Airway epithelial cell (primary cell): ENCODE measurements around the gene DHRS7. TPM values are rescaled to one million over a fixed set of nuclear protein-coding genes. Genes with fewer than 3 reads are reported as not detected.

Experiments
- total RNA-seq: library from RNA; depleted of rRNA; stranded (reverse); fragments of >200 nt; gene quantifications from 2 replicates; pipeline ENCODE4 v1.2.3, GENCODE V29; 2015

Gene DHRS7
- 74.3 and 76.9 TPM in 2 replicates for total RNA-seq

DNA sequence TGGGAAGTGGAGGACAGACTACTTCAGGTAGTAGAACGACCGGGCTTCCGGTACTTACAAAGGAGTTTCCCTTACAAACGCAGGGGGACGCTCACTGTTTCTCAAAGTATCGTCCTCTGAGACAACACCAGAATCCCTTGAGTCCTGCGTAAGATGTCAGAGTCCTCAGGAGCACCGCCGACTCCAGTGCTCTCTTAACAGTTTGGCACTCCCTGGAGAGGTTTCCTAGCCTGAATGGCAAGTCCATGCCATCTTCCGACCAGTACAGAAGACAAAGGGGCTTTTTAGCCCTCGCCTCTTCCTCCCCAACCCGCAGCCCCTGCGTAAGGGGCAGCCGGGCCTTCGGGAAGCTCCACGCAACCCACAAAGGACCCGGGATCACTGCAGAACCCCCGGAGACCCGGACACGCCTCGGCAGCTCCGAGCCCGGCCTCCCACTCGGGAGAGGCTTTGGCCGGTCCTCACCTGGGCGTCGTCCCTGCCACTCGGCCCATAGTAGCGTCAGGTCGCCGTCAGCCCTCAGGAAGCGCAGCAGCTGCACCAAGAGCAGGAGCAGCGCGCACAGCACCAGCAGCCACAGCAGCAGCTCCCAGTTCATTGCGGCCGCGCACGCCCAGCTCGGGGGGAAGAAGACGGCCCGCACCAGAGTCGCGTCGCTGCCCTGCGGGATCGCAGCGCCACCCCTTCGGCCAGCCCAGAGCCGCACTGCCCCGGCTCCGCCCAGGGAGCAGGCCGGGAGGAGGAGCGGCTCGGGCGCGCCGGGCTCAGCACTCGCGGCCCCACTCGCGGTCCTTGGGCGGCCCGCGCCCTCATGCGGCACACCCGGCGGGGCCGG lies at the start of gene DHRS7:
Gene DHRS7, minus strand, starts transcription at position 687 of the 835 bp plus-strand sequence. Its CDS starts 89 bp downstream, at position 598.

Other genes with a start within 250 kb of the DHRS7 start
- gene LRRC9, start 245.3 kb downstream of the DHRS7 start, total RNA-seq: not detected in 2 replicates
- 14.8 and 32.9 TPM in 2 replicates for gene PCNX4, start 73.5 kb downstream of the DHRS7 start, total RNA-seq
- gene PPM1A, start 83.8 kb upstream of the DHRS7 start, total RNA-seq: 9.8 and 15.4 TPM in 2 replicates